Panc1 (cell line): ENCODE results near the gene COLGALT1. TPM values are rescaled to one million over a fixed set of nuclear protein-coding genes. Genes with fewer than 3 reads are reported as not detected.
A peak's percentile ranks its signal among the peaks of the same experiment; 100 is the strongest.

Experiments used
- ATAC-seq: fragments of 200-7000 bp; cut with Tn5 transposase; 2 replicates; pipeline ENCODE4 v1.9.1; 2020; ENCODE audit warnings: mild to moderate bottlenecking, moderate library complexity
- BruUV-seq: library from RNA; stranded (reverse); fragments of 400-500 nt; replicated peaks from 2 replicates; lab custom pipeline; 2021; lab: Mats Ljungman, UMichigan
- CTCF ChIA-PET: fragments of 300-600 bp; sonication (Branson Sonifier 250); formaldehyde crosslinking; loops from one replicate; lab custom pipeline; 2022; ENCODE audit warnings: antibody characterized with exemption; lab: Charles Lee
- POLR2A ChIA-PET: fragments of 300-600 bp; sonication (Branson Sonifier 250); formaldehyde crosslinking; loops from one replicate; lab custom pipeline; 2022; ENCODE audit warnings: antibody characterized with exemption; lab: Charles Lee
- DNase-seq: peaks from one replicate; pipeline ENCODE4 v3.0.0-alpha.2; 2010; ENCODE audit warnings: low read depth, low spot score
- H3K27ac ChIP-seq: 2 replicates; pipeline ENCODE4 v1.5.1; 2011; ENCODE audit warnings: mild to moderate bottlenecking, low read length, inconsistent platforms
- H3K27me3 ChIP-seq: fragments of 200-500 bp; sonication (Bioruptor generic); 2 replicates; pipeline ENCODE4 v1.6.0; 2014; ENCODE audit warnings: low read length, inconsistent platforms; ENCODE audit not compliant: control insufficient read depth, insufficient read depth
- H3K36me3 ChIP-seq: fragments of 200-500 bp; sonication (Bioruptor generic); 2 replicates; pipeline ENCODE4 v1.5.1; 2014; ENCODE audit warnings: inconsistent platforms, mild to moderate bottlenecking, low read length, moderate library complexity; ENCODE audit not compliant: control insufficient read depth, insufficient read depth
- H3K4me1 ChIP-seq: 2 replicates; pipeline ENCODE4 v1.5.1; 2011; ENCODE audit warnings: inconsistent platforms, mild to moderate bottlenecking, low read length, moderate library complexity; ENCODE audit not compliant: control insufficient read depth, insufficient read depth
- H3K4me3 ChIP-seq, 2 experiments: 2 replicates each; pipeline ENCODE4 v1.5.1; 2011 to 2012; ENCODE audit warnings: low read depth in 2 of 2, low read length in 2 of 2, mild to moderate bottlenecking in 2 of 2, inconsistent platforms in 1 of 2, moderate library complexity in 1 of 2
- H3K9me3 ChIP-seq: fragments of 200-500 bp; sonication (Bioruptor generic); 2 replicates; pipeline ENCODE4 v1.5.1; 2014; ENCODE audit warnings: low read depth, mild to moderate bottlenecking, inconsistent platforms, low read length, moderate library complexity; ENCODE audit not compliant: control insufficient read depth, insufficient read depth
- CTCF ChIP-seq: fragments of 450-650 bp; IDR thresholded peaks from 2 replicates; pipeline ENCODE4 v1.5.1; 2017; ENCODE audit warnings: mild to moderate bottlenecking
- POLR2AphosphoS5 ChIP-seq: IDR thresholded peaks from 2 replicates; pipeline ENCODE4 v1.6.1; 2012; ENCODE audit warnings: mild to moderate bottlenecking, low read depth, low read length, moderate library complexity
- REST ChIP-seq, 2 experiments: IDR thresholded peaks; 2 replicates each; pipeline ENCODE4 v1.6.1; 2011 to 2012; ENCODE audit warnings: low read depth in 2 of 2, control low read depth in 1 of 2, low read length in 1 of 2, mild to moderate bottlenecking in 1 of 2, moderate library complexity in 1 of 2; ENCODE audit not compliant: insufficient read depth in 1 of 2
- SIN3A ChIP-seq: IDR thresholded peaks from 2 replicates; pipeline ENCODE4 v1.6.1; 2012; ENCODE audit warnings: low read depth, mild to moderate bottlenecking, low read length, moderate library complexity, borderline replicate concordance; ENCODE audit not compliant: insufficient read depth
- TCF7L2 ChIP-seq: IDR thresholded peaks from 2 replicates; pipeline ENCODE4 v1.6.1; 2011; ENCODE audit warnings: mild to moderate bottlenecking, low read depth, low read length, inconsistent platforms
- in situ Hi-C: cut with HindIII; loops from 2 replicates; pipeline ENCODE4 v1.10.0; 2016; ENCODE audit warnings: low sequenced_read_pairs, low pct_unique_long_range_greater_than_20kb
- intact Hi-C: fragments of 100-400 bp; cut with micrococcal nuclease; formaldehyde crosslinking; loops from one replicate; pipeline ENCODE4 v1.10.0; 2022; ENCODE audit not compliant: unreplicated experiment
- total RNA-seq: library from RNA; stranded (reverse); gene quantifications from one replicate; pipeline ENCODE4 v1.2.1, GENCODE V29; 2021; ENCODE audit not compliant: unreplicated experiment

Gene COLGALT1
- total RNA-seq, 1 experiment from 2014 or later = 97.2 TPM

GRCh38 chr19:17604372-17605025 is 49.0 kb downstream of the COLGALT1 start:
- Histone ChIP-seq H3K27me3 (no peaks in the 10 kb centered on the region), H3K9me3 (no peaks in the 10 kb centered on the region), H3K27ac (no peak overlapping the region), H3K36me3 (no peaks in the 10 kb centered on the region), H3K4me3 (no peak overlapping the region), H3K4me1 (no peaks in the 10 kb centered on the region)
- DNase-seq (no peak), ATAC-seq (no peak)
- in situ Hi-C loops (no loop called here), intact Hi-C loops (no loop called here)
- TF ChIP-seq POLR2AphosphoS5 (no peak), REST (IDR thresholded peaks at IDR 0.05; ENCODE audit: insufficient read depth in 1 of 2, low read depth in 2 of 2, low read length in 1 of 2) (no peak), SIN3A (no peak), CTCF (no peak), TCF7L2 (no peak)
- POLR2A ChIA-PET = no interaction called here
- CTCF ChIA-PET = no interaction called here
- no TSS peak for BruUV-seq

GRCh38 chr19:17605117-17605516 is 49.7 kb downstream of the COLGALT1 start:
- Histone ChIP-seq H3K36me3 (no peaks in the 10 kb centered on the region), H3K4me3 (peak overlapping the region in 1 of 2 experiments; percentile 46; a peak in 2 of 4 replicates), H3K27ac (no peak overlapping the region), H3K9me3 (no peaks in the 10 kb centered on the region), H3K4me1 (no peaks in the 10 kb centered on the region), H3K27me3 (no peaks in the 10 kb centered on the region)
- DNase-seq (no peak), ATAC-seq (no peak)
- no TSS peak for BruUV-seq
- no peak for TF ChIP-seq POLR2AphosphoS5
- TF ChIP-seq TCF7L2 = no peak
- no peak for TF ChIP-seq REST (IDR thresholded peaks at IDR 0.05; ENCODE audit: insufficient read depth in 1 of 2, low read depth in 2 of 2, low read length in 1 of 2)
- no peak for TF ChIP-seq CTCF
- TF ChIP-seq SIN3A = no peak
- ChIA-PET CTCF (no interaction called here), POLR2A (no interaction called here)
- in situ Hi-C loops = no loop called here
- intact Hi-C loops = no loop called here
